GM12878 (cell line): ENCODE measurements around the gene WBP1L. TPM values are rescaled to one million over a fixed set of nuclear protein-coding genes. Genes with fewer than 3 reads are reported as not detected.

ENCODE experiments used
- ATAC-seq: fragments of 200-7000 bp; cut with Tn5 transposase; 3 replicates; pipeline ENCODE4 v1.9.1; 2020; ENCODE audit warnings: mild to moderate bottlenecking, moderate library complexity
- BruUV-seq: library from RNA; stranded (reverse); fragments of 400-500 nt; replicated peaks from 2 replicates; lab custom pipeline; 2021; lab: Mats Ljungman, UMichigan
- CTCF ChIA-PET: fragments of 300-600 bp; sonication (Branson Sonifier 250); formaldehyde crosslinking; extraction: SDS; loops from one replicate; lab custom pipeline; 2021; ENCODE audit warnings: inconsistent platforms; lab: Yijun Ruan, JAX
- POLR2A ChIA-PET: fragments of 350-600 bp; formaldehyde crosslinking; extraction: SDS; loops from one replicate; lab custom pipeline; 2021; ENCODE audit warnings: inconsistent platforms; lab: Charles Lee
- RAD21 ChIA-PET: fragments of 300-600 bp; sonication (Branson Sonifier 250); formaldehyde crosslinking; loops from one replicate; lab custom pipeline; 2023; ENCODE audit warnings: antibody characterized with exemption; ENCODE audit not compliant: unreplicated experiment; lab: Charles Lee
- SMC1A ChIA-PET: fragments of 300-600 bp; sonication (Branson Sonifier 250); formaldehyde crosslinking; loops from one replicate; lab custom pipeline; 2023; ENCODE audit not compliant: unreplicated experiment, uncharacterized antibody; lab: Charles Lee
- DNase-seq: peaks from one replicate; pipeline ENCODE4 v3.0.0-alpha.2; 2011; ENCODE audit warnings: low read depth, low spot score
- FAIRE-seq: peaks from 3 replicates; lab custom pipeline; 2011; peaks lifted over from hg19 to GRCh38; lab: Jason Lieb, UNC
- H2AFZ ChIP-seq: 2 replicates; pipeline ENCODE4 v1.6.0; 2011; ENCODE audit warnings: low read depth, low read length, control low read depth; ENCODE audit not compliant: control insufficient read depth
- H3K27ac ChIP-seq: 2 replicates; pipeline ENCODE4 v1.5.1; 2011; ENCODE audit warnings: control low read depth; ENCODE audit not compliant: control insufficient read depth, insufficient read depth
- H3K27me3 ChIP-seq, 2 experiments: replicated peaks in 1 of 2; 2 replicates each; pipeline versions ENCODE4 v1.6.0 to v1.6.1; 2011; ENCODE audit warnings: low read length in 1 of 2; ENCODE audit not compliant: control insufficient read depth in 2 of 2, insufficient read depth in 2 of 2
- H3K36me3 ChIP-seq, 2 experiments: 2 replicates each; pipeline ENCODE4 v1.5.1; 2011; ENCODE audit warnings: low read length in 1 of 2; ENCODE audit not compliant: control insufficient read depth in 2 of 2, insufficient read depth in 2 of 2
- H3K4me1 ChIP-seq: 2 replicates; pipeline ENCODE4 v1.6.1; 2011; ENCODE audit warnings: mild to moderate bottlenecking, low read length, moderate library complexity, mixed read lengths; ENCODE audit not compliant: control insufficient read depth, insufficient read depth
- H3K4me2 ChIP-seq: 2 replicates; pipeline ENCODE4 v1.6.0; 2011; ENCODE audit warnings: control low read depth; ENCODE audit not compliant: control insufficient read depth, insufficient read depth
- H3K4me3 ChIP-seq: fragments of 200-600 bp; sonication (generic); 2 replicates; pipeline ENCODE4 v1.5.1; 2016
- H3K79me2 ChIP-seq: 2 replicates; pipeline ENCODE4 v1.6.0; 2011; ENCODE audit warnings: low read length; ENCODE audit not compliant: control insufficient read depth, insufficient read depth
- H3K9ac ChIP-seq: 2 replicates; pipeline ENCODE4 v1.8.0; 2011; ENCODE audit warnings: low read length, control low read depth, mixed read lengths; ENCODE audit not compliant: control insufficient read depth, insufficient read depth
- H3K9me3 ChIP-seq: replicated peaks from 3 replicates; pipeline ENCODE4 v1.5.1; 2011; ENCODE audit warnings: mild to moderate bottlenecking, low read length; ENCODE audit not compliant: control insufficient read depth, insufficient read depth
- H4K20me1 ChIP-seq: 2 replicates; pipeline ENCODE4 v1.6.0; 2011; ENCODE audit not compliant: control insufficient read depth, insufficient read depth
- ATF2 ChIP-seq: IDR thresholded peaks from 2 replicates; pipeline ENCODE4 v1.6.1; 2012; ENCODE audit warnings: low read length, inconsistent platforms
- BRCA1 ChIP-seq: IDR thresholded peaks from 2 replicates; pipeline ENCODE4 v1.6.1; 2011; ENCODE audit warnings: low read depth, low read length, improper control_type of control experiment
- CREM ChIP-seq: IDR thresholded peaks from 2 replicates; pipeline ENCODE4 v1.6.1; 2014; ENCODE audit warnings: antibody characterized with exemption, low read depth
- FOXK2 ChIP-seq: fragments of 450-650 bp; IDR thresholded peaks from 2 replicates; pipeline ENCODE4 v1.6.1; 2017; ENCODE audit warnings: mild to moderate bottlenecking, moderate library complexity
- HDAC2 ChIP-seq: fragments of 200-600 bp; sonication (generic); IDR thresholded peaks from 2 replicates; pipeline ENCODE4 v1.6.1; 2017
- IRF3 ChIP-seq: fragments of 450-650 bp; IDR thresholded peaks from 2 replicates; pipeline ENCODE4 v1.6.1; 2014; ENCODE audit warnings: mild to moderate bottlenecking
- MAX ChIP-seq: IDR thresholded peaks from 2 replicates; pipeline ENCODE4 v1.6.1; 2012; ENCODE audit warnings: low read depth, low read length, improper control_type of control experiment
- NBN ChIP-seq: fragments of 450-650 bp; IDR thresholded peaks from 2 replicates; pipeline ENCODE4 v1.6.1; 2016
- NFXL1 ChIP-seq: fragments of 450-650 bp; IDR thresholded peaks from 2 replicates; pipeline ENCODE4 v1.6.1; 2017; ENCODE audit warnings: antibody characterized with exemption, mild to moderate bottlenecking, borderline replicate concordance
- NR2C2 ChIP-seq: IDR thresholded peaks from 2 replicates; pipeline ENCODE4 v1.6.1; 2011; ENCODE audit warnings: borderline replicate concordance, low read depth; ENCODE audit not compliant: control insufficient read depth, insufficient read length
- PBX3 ChIP-seq: IDR thresholded peaks from 2 replicates; pipeline ENCODE4 v1.6.1; 2011; ENCODE audit warnings: mild to moderate bottlenecking, low read depth, low read length, moderate library complexity; ENCODE audit not compliant: insufficient replicate concordance
- RUNX3 ChIP-seq: IDR thresholded peaks from 2 replicates; pipeline ENCODE4 v1.6.1; 2012; ENCODE audit warnings: low read length, inconsistent platforms
- ZNF217 ChIP-seq: fragments of 450-650 bp; IDR thresholded peaks from 2 replicates; pipeline ENCODE4 v1.6.1; 2017; ENCODE audit warnings: antibody characterized with exemption, mild to moderate bottlenecking
- ZNF274 ChIP-seq: IDR thresholded peaks from one replicate; pipeline ENCODE4 v1.8.0; 2011; ENCODE audit not compliant: insufficient read length, insufficient read depth
- WGBS: methylation state at CpG from one replicate; pipeline ENCODE4 v1.1.6; 2016; ENCODE audit warnings: low lambda C conversion rate; ENCODE audit not compliant: insufficient replicate concordance, insufficient coverage; ENCODE audit errors: missing lambda C conversion rate; 5-methylcytosine and 5-hydroxymethylcytosine counted together
- in situ Hi-C: fragments of 300-500 bp; cut with MboI; formaldehyde crosslinking; loops from 9 replicates; pipeline ENCODE4 v1.14.3; 2018; ENCODE audit warnings: mixed read lengths
- intact Hi-C: fragments of 100-400 bp; cut with micrococcal nuclease; formaldehyde crosslinking; loops from one replicate; pipeline ENCODE4 v1.14.2; 2022; ENCODE audit not compliant: unreplicated experiment
- polyA plus RNA-seq, 11 experiments: library from polyadenylated mRNA; depleted of rRNA in 4 of 11; unstranded in 6 of 11; stranded (reverse) in 5 of 11; fragments of >200 nt; fragmentation: Nextera tagmentation in 4 of 11; fragmentation: Illumina TruSeq in 1 of 11; extraction: Ambion mirVana in 4 of 11; extraction: Trizol in 1 of 11; gene quantifications; 1 replicate in 1 of 11; 2 replicates in 10 of 11; pipeline versions ENCODE4 v1.2.1 to v1.2.3, GENCODE V29; 2011 to 2016; ENCODE audit warnings: inconsistent platforms in 2 of 11, missing spikeins in 2 of 11, low read depth in 1 of 11
- total RNA-seq, 4 experiments: library from RNA; depleted of rRNA in 3 of 4; stranded (reverse); fragments of >200 nt in 3 of 4; fragmentation: Illumina TruSeq in 1 of 4; extraction: Trizol in 1 of 4; gene quantifications; 2 replicates each; pipeline versions ENCODE4 v1.2.1 to v1.2.3, GENCODE V29; 2013 to 2021

Gene WBP1L
- total and polyA plus RNA-seq, 10 of the 15 experiments (the other 5 are each of a cell fraction or from before 2014, with no cell fraction given) = 3.7 to 18.8 (median 12.3) TPM

- no peak for TF ChIP-seq IRF3
- TF ChIP-seq NFXL1 = no peak
- no peak for TF ChIP-seq FOXK2
- TF ChIP-seq PBX3 = no peak
- no peak for TF ChIP-seq NR2C2
These were observed 70.1 kb downstream of the WBP1L start (continued) for GRCh38 chr10:102813734-102814452.

- CTCF ChIA-PET = no interaction called here
- in situ Hi-C loops (no loop called here), intact Hi-C loops (no loop called here)
- BruUV-seq = no TSS peak
- TF ChIP-seq RUNX3 = no peak
- no peak for TF ChIP-seq NBN
- no peak for TF ChIP-seq ZNF274
- no peak for TF ChIP-seq ATF2
- TF ChIP-seq BRCA1 = no peak
- no peak for TF ChIP-seq ZNF217
- no peak for TF ChIP-seq MAX
- no peak for TF ChIP-seq HDAC2
- TF ChIP-seq CREM = no peak
- peaks cover 17 to 22% of the 10 kb centered on the region in 2 experiments for H3K36me3 ChIP-seq
- RAD21 ChIA-PET = no interaction called here
- SMC1A ChIA-PET = no interaction called here
- H3K4me3 ChIP-seq = no peak overlapping the region
- H2AFZ ChIP-seq = no peak overlapping the region
- H4K20me1 ChIP-seq = no peaks in the 10 kb centered on the region
- H3K9me3 ChIP-seq = no peaks in the 10 kb centered on the region
- no peak overlapping the region for H3K27ac ChIP-seq
- no peak for ATAC-seq
- H3K27me3 ChIP-seq = no peaks in the 10 kb centered on the region
- POLR2A ChIA-PET = no interaction called here
- H3K4me1 ChIP-seq = peaks cover 3% of the 10 kb centered on the region
- FAIRE-seq = no peak
- no peak overlapping the region for H3K9ac ChIP-seq
- no peak overlapping the region for H3K4me2 ChIP-seq
- 76% methylated on average over 8 of the region's 8 CpGs for whole genome bisulfite sequencing
- H3K79me2 ChIP-seq = no peaks in the 10 kb centered on the region
- DNase-seq = no peak
These were observed 70.7 kb downstream of the WBP1L start for GRCh38 chr10:102814453-102814871.
